T-cell (primary cell): ENCODE results near the gene GAST. TPM values are rescaled to one million over a fixed set of nuclear protein-coding genes. Genes with fewer than 3 reads are reported as not detected.
A peak's percentile ranks its signal among the peaks of the same experiment; 100 is the strongest.

Experiments
- ATAC-seq, 4 experiments: fragments of 200-7000 bp in 3 of 4; fragments of 150-1000 bp in 1 of 4; cut with Tn5 transposase; replicated peaks in 1 of 4; 1 replicate in 3 of 4; 2 replicates in 1 of 4; pipeline ENCODE4 v1.10.0; 2021; ENCODE audit warnings: moderate library complexity in 3 of 4, mild to moderate bottlenecking in 2 of 4, moderate number of reproducible peaks in 1 of 4
- CTCF ChIA-PET, 2 donors: fragments of 300-600 bp; sonication (Branson Sonifier 250); formaldehyde crosslinking; loops; one replicate each; lab custom pipeline; 2022; ENCODE audit warnings: antibody characterized with exemption in 2 of 2; lab: Charles Lee
- POLR2A ChIA-PET, 2 donors: fragments of 300-600 bp; sonication (Branson Sonifier 250); formaldehyde crosslinking; loops; one replicate each; lab custom pipeline; 2022; ENCODE audit warnings: antibody characterized with exemption in 2 of 2; lab: Charles Lee
- DNase-seq, 35 experiments: peaks; one replicate each; pipeline versions ENCODE4 v3.0.0 to v3.0.0-alpha.2; 2013 to 2023
- H3K27ac ChIP-seq: one replicate; pipeline ENCODE4 v1.5.1; 2013; ENCODE audit warnings: low read length
- H3K27me3 ChIP-seq, 2 experiments: replicated peaks in 1 of 2; 1 replicate in 1 of 2; 2 replicates in 1 of 2; pipeline versions ENCODE4 v1.6.1 to v1.7.0; 2013; ENCODE audit warnings: low read length in 1 of 2, mixed read lengths in 1 of 2; ENCODE audit not compliant: control insufficient read depth in 2 of 2, insufficient read depth in 2 of 2; ENCODE audit errors: extremely low read depth in 1 of 2
- H3K36me3 ChIP-seq, 2 donors: 1 replicate in 1 of 2; 2 replicates in 1 of 2; pipeline versions ENCODE4 v1.6.1 to v1.7.0; 2013; ENCODE audit warnings: low read length in 1 of 2; ENCODE audit not compliant: control insufficient read depth in 2 of 2, insufficient read depth in 1 of 2; ENCODE audit errors: extremely low read depth in 1 of 2
- H3K4me1 ChIP-seq, 2 experiments: 1 replicate in 1 of 2; 2 replicates in 1 of 2; pipeline versions ENCODE4 v1.6.1 to v1.7.0; 2013; ENCODE audit warnings: low read length in 2 of 2, mixed read lengths in 1 of 2; ENCODE audit not compliant: insufficient read depth in 2 of 2, control insufficient read depth in 1 of 2; ENCODE audit errors: extremely low read depth in 1 of 2
- H3K4me3 ChIP-seq, 2 donors: 1 replicate in 1 of 2; 2 replicates in 1 of 2; pipeline versions ENCODE4 v1.5.1 to v1.7.0; 2013; ENCODE audit warnings: mild to moderate bottlenecking in 2 of 2, low read length in 1 of 2, moderate library complexity in 1 of 2; ENCODE audit not compliant: control insufficient read depth in 1 of 2; ENCODE audit errors: extremely low read depth in 1 of 2
- H3K9me3 ChIP-seq: 2 replicates; pipeline ENCODE4 v1.7.0; 2013
- H3K27ac Mint-ChIP-seq, 2 donors: one replicate each; pipeline ENCODE4 v1.8.0; 2020 to 2021; ENCODE audit warnings: mild to moderate bottlenecking in 2 of 2, mixed read lengths in 2 of 2
- H3K27me3 Mint-ChIP-seq, 2 donors: one replicate each; pipeline ENCODE4 v1.8.0; 2021 to 2022; ENCODE audit warnings: mixed read lengths in 2 of 2
- H3K36me3 Mint-ChIP-seq: one replicate; pipeline ENCODE4 v1.8.0; 2021; ENCODE audit warnings: mixed read lengths
- H3K4me1 Mint-ChIP-seq, 3 donors: one replicate each; pipeline ENCODE4 v1.8.0; 2020 to 2022; ENCODE audit warnings: mixed read lengths in 3 of 3, mild to moderate bottlenecking in 1 of 3
- H3K4me3 Mint-ChIP-seq, 3 donors: one replicate each; pipeline ENCODE4 v1.8.0; 2020 to 2022; ENCODE audit warnings: mild to moderate bottlenecking in 3 of 3, mixed read lengths in 3 of 3, moderate library complexity in 3 of 3
- H3K9me3 Mint-ChIP-seq, 3 donors: one replicate each; pipeline ENCODE4 v1.8.0; 2020 to 2022; ENCODE audit warnings: mixed read lengths in 3 of 3
- WGBS: methylation state at CpG from one replicate; pipeline ENCODE4 v1.1.5; 2013; ENCODE audit warnings: missing lambda C conversion rate; ENCODE audit not compliant: insufficient coverage; 5-methylcytosine and 5-hydroxymethylcytosine counted together
- total RNA-seq, 35 experiments: library from RNA in 6 of 35; stranded (reverse) in 6 of 35; fragments of 120-200 nt in 1 of 35; gene quantifications; one replicate each; pipeline versions ENCODE4 v1.2.1 to v1.2.4 and lab custom pipeline; 2013 to 2026

The GAST gene
- total RNA-seq, 5 donors from 2014 or later (not counting 1 experiment from before 2014, with no cell fraction given) = not detected

- no peak for ATAC-seq
- Histone ChIP-seq H3K4me3 (no peak overlapping the region), H3K27ac (no peak overlapping the region), H3K9me3 (no peaks in the 10 kb centered on the region), H3K27me3 (peaks cover 6 to 66% of the 10 kb centered on the region in 2 experiments), H3K36me3 (no peaks in the 10 kb centered on the region), H3K4me1 (no peaks in the 10 kb centered on the region)
- no peak for DNase-seq
- Mint-ChIP-seq H3K4me1 (no peaks in the 10 kb centered on the region), H3K9me3 (no peaks in the 10 kb centered on the region), H3K4me3 (no peak overlapping the region), H3K27ac (no peak overlapping the region), H3K27me3 (peaks cover 16 to 49% of the 10 kb centered on the region in 2 donors), H3K36me3 (no peaks in the 10 kb centered on the region)
- 70% methylated on average over 12 of the region's 12 CpGs for WGBS
- ChIA-PET CTCF (no interaction called here), POLR2A (interaction anchor here in 1 of 2 donors (0.5 kb wide), 1 partner anchor 147 kb away, joined by 7 read pairs; no protein-coding TSS in a partner anchor)
These were observed 15.9 kb downstream of the GAST start for GRCh38 chr17:41728056-41728455.

- no peak for DNase-seq
- no peaks in the 10 kb centered on the region for H3K36me3 Mint-ChIP-seq
- Histone ChIP-seq H3K4me3 (no peak overlapping the region), H3K27me3 (peaks cover 6 to 68% of the 10 kb centered on the region in 2 experiments), H3K9me3 (no peaks in the 10 kb centered on the region), H3K27ac (no peak overlapping the region), H3K4me1 (peaks cover 2 to 16% of the 10 kb centered on the region in 2 experiments), H3K36me3 (no peaks in the 10 kb centered on the region)
- H3K9me3 Mint-ChIP-seq = no peaks in the 10 kb centered on the region
- H3K4me1 Mint-ChIP-seq = peaks cover 0 to 9% (median 4%) of the 10 kb centered on the region in 3 donors
- CTCF ChIA-PET = interaction anchor here in 1 of 2 donors (1.1 kb wide), 1 partner anchor 31 kb away, joined by 3 read pairs; no protein-coding TSS in a partner anchor
- no peak overlapping the region for H3K27ac Mint-ChIP-seq
- no peak overlapping the region for H3K4me3 Mint-ChIP-seq
- ATAC-seq = no peak
- POLR2A ChIA-PET = no interaction called here
- peaks cover 24 to 49% of the 10 kb centered on the region in 2 donors for H3K27me3 Mint-ChIP-seq
- 19% methylated on average over 3 of the region's 4 CpGs for WGBS
These were observed 18.3 kb downstream of the GAST start for GRCh38 chr17:41730479-41730878.

GRCh38 chr17:41731836-41732235 lies 19.7 kb downstream of the GAST start:
- Mint-ChIP-seq H3K4me3 (no peak overlapping the region), H3K9me3 (no peaks in the 10 kb centered on the region), H3K27ac (no peak overlapping the region), H3K36me3 (no peaks in the 10 kb centered on the region), H3K27me3 (peaks cover 36 to 58% of the 10 kb centered on the region in 2 donors), H3K4me1 (peaks cover 0 to 9% (median 4%) of the 10 kb centered on the region in 3 donors)
- no CpG with 5 or more reads among the region's 3 CpGs for WGBS
- H3K36me3 ChIP-seq = no peaks in the 10 kb centered on the region
- no peak for ATAC-seq
- H3K4me3 ChIP-seq = no peak overlapping the region
- peaks cover 2 to 16% of the 10 kb centered on the region in 2 experiments for H3K4me1 ChIP-seq
- H3K27ac ChIP-seq = no peak overlapping the region
- ChIA-PET CTCF (no interaction called here), POLR2A (no interaction called here)
- DNase-seq = no peak
- peaks cover 6 to 77% of the 10 kb centered on the region in 2 experiments for H3K27me3 ChIP-seq
- no peaks in the 10 kb centered on the region for H3K9me3 ChIP-seq

GRCh38 chr17:41733348-41734138 lies 21.4 kb downstream of the GAST start:
- ATAC-seq (no peak), DNase-seq (no peak)
- Histone ChIP-seq H3K27me3 (peaks cover 6 to 74% of the 10 kb centered on the region in 2 experiments), H3K36me3 (no peaks in the 10 kb centered on the region), H3K4me1 (peaks cover 2 to 25% of the 10 kb centered on the region in 2 experiments), H3K9me3 (no peaks in the 10 kb centered on the region), H3K27ac (no peak overlapping the region), H3K4me3 (no peak overlapping the region)
- H3K36me3 Mint-ChIP-seq = no peaks in the 10 kb centered on the region
- CTCF ChIA-PET = no interaction called here
- no peaks in the 10 kb centered on the region for H3K9me3 Mint-ChIP-seq
- peaks cover 45 to 65% of the 10 kb centered on the region in 2 donors for H3K27me3 Mint-ChIP-seq
- 13% methylated on average over 17 of the region's 40 CpGs for WGBS
- peak overlapping the region; percentile 32 to 62 (median 59) for H3K4me3 Mint-ChIP-seq
- no peak overlapping the region for H3K27ac Mint-ChIP-seq
- peaks cover 0 to 12% (median 4%) of the 10 kb centered on the region in 3 donors for H3K4me1 Mint-ChIP-seq
- POLR2A ChIA-PET = no interaction called here

- Histone ChIP-seq H3K9me3 (no peaks in the 10 kb centered on the region), H3K4me1 (peaks cover 2 to 25% of the 10 kb centered on the region in 2 experiments), H3K27me3 (peaks cover 6 to 72% of the 10 kb centered on the region in 2 experiments), H3K4me3 (peak within 1 kb of the TSS; percentile 21 to 35), H3K27ac (no peak within 1 kb of the TSS), H3K36me3 (no peaks in the 10 kb centered on the region)
- CTCF ChIA-PET = no interaction called here
- 3% methylated on average over 76 of the region's 77 CpGs for WGBS
- Mint-ChIP-seq H3K4me1 (peaks cover 0 to 12% (median 4%) of the 10 kb centered on the region in 3 donors), H3K4me3 (peak within 1 kb of the TSS; percentile 32 to 62 (median 59)), H3K27me3 (peaks cover 45 to 63% of the 10 kb centered on the region in 2 donors), H3K27ac (no peak within 1 kb of the TSS), H3K9me3 (no peaks in the 10 kb centered on the region), H3K36me3 (no peaks in the 10 kb centered on the region)
- DNase-seq (peak in 6 of 35 experiments; percentile 6 to 19 (median 12)), ATAC-seq (peak in 2 of 4 experiments; percentile 13 to 20)
- POLR2A ChIA-PET = no interaction called here
These were observed 22.2 kb downstream of the GAST start, which contains the start of gene HAP1 for GRCh38 chr17:41734139-41734948. Gene HAP1 (minus strand): TSS chr17:41734643. CDS start chr17:41734634, 9 bp downstream.

GRCh38 chr17:41734949-41735313 lies 22.8 kb downstream of the GAST start:
- DNase-seq (no peak), ATAC-seq (no peak)
- H3K36me3 Mint-ChIP-seq = no peaks in the 10 kb centered on the region
- peaks cover 0 to 12% (median 4%) of the 10 kb centered on the region in 3 donors for H3K4me1 Mint-ChIP-seq
- Histone ChIP-seq H3K9me3 (no peaks in the 10 kb centered on the region), H3K4me1 (peaks cover 2 to 25% of the 10 kb centered on the region in 2 experiments), H3K27me3 (peaks cover 6 to 72% of the 10 kb centered on the region in 2 experiments), H3K36me3 (no peaks in the 10 kb centered on the region), H3K4me3 (peak overlapping the region; percentile 21 to 35), H3K27ac (no peak overlapping the region)
- H3K4me3 Mint-ChIP-seq = peak overlapping the region in 1 of 3 donors; percentile 59
- no peak overlapping the region for H3K27ac Mint-ChIP-seq
- POLR2A ChIA-PET = no interaction called here
- H3K9me3 Mint-ChIP-seq = no peaks in the 10 kb centered on the region
- 5% methylated on average over 23 of the region's 23 CpGs for WGBS
- peaks cover 45 to 63% of the 10 kb centered on the region in 2 donors for H3K27me3 Mint-ChIP-seq
- CTCF ChIA-PET = no interaction called here
